Large intestine (tissue), 3 donors: ENCODE results near the gene PPFIA4. TPM values are rescaled to one million over a fixed set of nuclear protein-coding genes. Genes with fewer than 3 reads are reported as not detected.

ENCODE experiments used
- DNase-seq, 2 donors: peaks; one replicate each; pipeline versions ENCODE4 v3.0.0 to v3.0.0-alpha.2; 2013
- H3K27ac ChIP-seq: one replicate; pipeline ENCODE4 v1.5.1; 2013; ENCODE audit warnings: low read length
- H3K27me3 ChIP-seq: 2 replicates; pipeline ENCODE4 v1.6.1; 2013; ENCODE audit warnings: low read length; ENCODE audit not compliant: control insufficient read depth, insufficient read depth
- H3K36me3 ChIP-seq: 2 replicates; pipeline ENCODE4 v1.6.1; 2013; ENCODE audit warnings: low read length; ENCODE audit not compliant: control insufficient read depth, insufficient read depth
- H3K4me1 ChIP-seq: one replicate; pipeline ENCODE4 v1.6.1; 2013; ENCODE audit warnings: low read length; ENCODE audit not compliant: control insufficient read depth, insufficient read depth
- H3K4me3 ChIP-seq: one replicate; pipeline ENCODE4 v1.5.1; 2013; ENCODE audit warnings: low read length
- H3K9me3 ChIP-seq: one replicate; pipeline ENCODE4 v1.6.1; 2013; ENCODE audit warnings: mild to moderate bottlenecking, low read depth, low read length, moderate library complexity; ENCODE audit not compliant: control insufficient read depth
- WGBS: methylation state at CpG from one replicate; pipeline ENCODE4 v1.1.5; 2013; ENCODE audit warnings: low lambda C conversion rate; ENCODE audit not compliant: insufficient coverage; 5-methylcytosine and 5-hydroxymethylcytosine counted together
- polyA plus RNA-seq: library from polyadenylated mRNA; unstranded; fragments of 120-200 nt; gene quantifications from one replicate; pipeline ENCODE4 v1.2.1, GENCODE V29; 2013

PPFIA4 gene
- polyA plus RNA-seq, 1 donor, result 4.1 TPM

DNA sequence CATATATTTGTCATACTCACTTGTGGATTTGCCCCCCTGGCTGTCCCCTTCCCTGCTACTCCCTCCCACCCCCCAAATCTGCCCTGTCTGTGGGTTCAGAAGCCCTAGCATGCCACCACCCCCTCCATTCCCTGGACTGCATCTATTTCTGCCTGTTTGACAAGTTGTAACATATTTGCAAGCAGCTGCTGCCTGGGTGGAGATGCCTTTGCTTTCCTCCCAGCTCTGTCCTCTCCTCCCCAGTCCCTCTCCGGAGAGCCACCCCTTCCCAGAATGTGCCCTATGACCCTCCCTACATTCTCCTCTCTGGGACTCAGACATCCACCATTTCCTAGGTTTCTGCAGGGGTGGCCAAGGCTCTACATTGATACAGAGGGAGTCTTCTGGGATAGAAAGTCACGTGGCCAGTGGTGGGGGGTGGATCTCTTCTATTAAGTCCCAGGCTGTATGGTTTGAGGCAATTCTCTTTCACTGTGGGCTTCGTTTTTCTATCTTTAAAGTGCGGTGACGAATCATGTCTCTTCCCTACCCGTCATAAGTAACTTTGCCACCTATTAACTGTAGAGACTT is 65.6 kb downstream of the PPFIA4 start:
- no peaks in the 10 kb centered on the region for H3K4me1 ChIP-seq
- DNase-seq, result no peak
- H3K27ac ChIP-seq, result no peak overlapping the region
- H3K9me3 ChIP-seq, result peaks cover 11% of the 10 kb centered on the region
- H3K36me3 ChIP-seq, result no peaks in the 10 kb centered on the region
- H3K27me3 ChIP-seq, result peaks cover 19% of the 10 kb centered on the region
- WGBS, result 100% methylated on average over 1 of the region's 6 CpGs
- no peak overlapping the region for H3K4me3 ChIP-seq

- Histone ChIP-seq H3K27ac (no peak overlapping the region), H3K9me3 (peaks cover 11% of the 10 kb centered on the region), H3K27me3 (peaks cover 11% of the 10 kb centered on the region), H3K4me1 (no peaks in the 10 kb centered on the region), H3K4me3 (no peak overlapping the region), H3K36me3 (no peaks in the 10 kb centered on the region)
- 100% methylated on average over 1 of the region's 1 CpG for WGBS
- DNase-seq, result no peak
Measured at GRCh38 chr1:203093754-203094410, 67.6 kb downstream of the PPFIA4 start.

DNA sequence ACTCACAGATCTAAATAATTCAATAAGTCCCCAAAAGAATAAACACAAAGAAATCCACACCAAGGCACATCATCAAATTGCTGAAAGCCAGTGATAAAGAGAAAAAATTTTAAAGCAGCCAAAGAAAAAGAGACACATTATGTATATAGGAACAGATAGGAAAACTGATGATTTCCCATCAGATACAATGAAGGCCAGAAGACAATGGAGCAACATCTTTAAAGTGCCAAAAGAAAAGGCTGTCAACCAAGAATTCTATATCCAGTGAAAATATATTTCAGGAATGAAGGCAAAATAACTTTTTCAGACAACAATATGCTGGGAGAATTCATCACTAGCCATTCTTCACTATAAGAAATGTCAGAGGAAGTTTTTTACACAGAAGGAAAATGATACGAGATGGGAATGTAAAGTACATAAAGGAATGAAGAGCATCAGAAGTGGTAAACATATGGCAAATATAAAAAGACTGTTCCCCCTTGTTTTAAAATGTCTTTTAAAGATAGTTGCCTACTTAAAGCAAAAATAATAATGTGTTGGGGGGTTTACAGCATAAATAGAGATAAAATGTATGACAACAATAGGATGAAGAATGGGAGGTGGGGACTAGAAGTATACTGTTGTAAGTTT is 68.9 kb downstream of the PPFIA4 start:
- H3K36me3 ChIP-seq, result no peaks in the 10 kb centered on the region
- H3K9me3 ChIP-seq, result peaks cover 11% of the 10 kb centered on the region
- H3K27ac ChIP-seq, result no peak overlapping the region
- no peak for DNase-seq
- H3K27me3 ChIP-seq, result peaks cover 8% of the 10 kb centered on the region
- WGBS, result 100% methylated on average over 1 of the region's 1 CpG
- no peaks in the 10 kb centered on the region for H3K4me1 ChIP-seq
- no peak overlapping the region for H3K4me3 ChIP-seq

GRCh38 chr1:203096566-203096965 is 70.3 kb downstream of the PPFIA4 start:
- H3K4me1 ChIP-seq, result no peaks in the 10 kb centered on the region
- H3K27me3 ChIP-seq, result peaks cover 8% of the 10 kb centered on the region
- H3K4me3 ChIP-seq, result no peak overlapping the region
- H3K27ac ChIP-seq, result no peak overlapping the region
- H3K9me3 ChIP-seq, result peaks cover 11% of the 10 kb centered on the region
- no peak for DNase-seq
- no peaks in the 10 kb centered on the region for H3K36me3 ChIP-seq

GRCh38 chr1:203097001-203097400 is 70.7 kb downstream of the PPFIA4 start:
- Histone ChIP-seq H3K4me3 (no peak overlapping the region), H3K27ac (no peak overlapping the region), H3K27me3 (peaks cover 5% of the 10 kb centered on the region), H3K4me1 (no peaks in the 10 kb centered on the region), H3K36me3 (no peaks in the 10 kb centered on the region), H3K9me3 (peaks cover 11% of the 10 kb centered on the region)
- WGBS, result no CpG with 5 or more reads among the region's 1 CpG
- no peak for DNase-seq

GRCh38 chr1:203098445-203098844 is 72.2 kb downstream of the PPFIA4 start:
- H3K27ac ChIP-seq, result no peak overlapping the region
- no peak overlapping the region for H3K4me3 ChIP-seq
- DNase-seq, result no peak
- peaks cover 4% of the 10 kb centered on the region for H3K27me3 ChIP-seq
- no peaks in the 10 kb centered on the region for H3K36me3 ChIP-seq
- H3K4me1 ChIP-seq, result no peaks in the 10 kb centered on the region
- no CpG with 5 or more reads among the region's 1 CpG for WGBS
- peaks cover 11% of the 10 kb centered on the region for H3K9me3 ChIP-seq

GRCh38 chr1:203098914-203099520 is 72.7 kb downstream of the PPFIA4 start:
- Histone ChIP-seq H3K27ac (no peak overlapping the region), H3K4me3 (no peak overlapping the region), H3K4me1 (no peaks in the 10 kb centered on the region), H3K9me3 (peaks cover 11% of the 10 kb centered on the region), H3K36me3 (no peaks in the 10 kb centered on the region), H3K27me3 (peaks cover 4% of the 10 kb centered on the region)
- DNase-seq, result no peak
- WGBS, result no CpG with 5 or more reads among the region's 8 CpGs

- Histone ChIP-seq H3K27me3 (peaks cover 4% of the 10 kb centered on the region), H3K4me1 (no peaks in the 10 kb centered on the region), H3K36me3 (no peaks in the 10 kb centered on the region), H3K27ac (no peak overlapping the region), H3K4me3 (no peak overlapping the region), H3K9me3 (peaks cover 2% of the 10 kb centered on the region)
- no CpG with 5 or more reads among the region's 7 CpGs for WGBS
- no peak for DNase-seq
Measured at GRCh38 chr1:203099805-203100515, 73.7 kb downstream of the PPFIA4 start.

DNA sequence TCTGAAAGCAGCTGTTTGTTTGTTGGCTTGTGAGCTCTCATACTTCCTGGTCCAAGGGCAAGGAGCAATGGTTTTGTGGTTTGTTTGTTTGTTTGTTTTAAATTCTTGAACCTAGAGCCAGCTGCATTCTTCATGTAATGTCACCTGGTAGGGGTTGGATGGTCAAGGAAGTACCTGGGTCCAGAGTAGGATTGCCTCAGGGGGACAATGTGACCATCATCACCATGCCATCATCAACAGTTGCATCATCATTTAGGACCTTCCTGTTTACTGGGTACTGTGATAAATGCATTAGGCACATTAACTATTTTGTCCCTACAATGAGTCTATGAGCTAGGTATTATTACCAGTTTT is 74.2 kb downstream of the PPFIA4 start:
- Histone ChIP-seq H3K36me3 (no peaks in the 10 kb centered on the region), H3K27ac (no peak overlapping the region), H3K4me3 (no peak overlapping the region), H3K27me3 (peaks cover 4% of the 10 kb centered on the region), H3K9me3 (peaks cover 2% of the 10 kb centered on the region), H3K4me1 (no peaks in the 10 kb centered on the region)
- DNase-seq, result no peak

DNA sequence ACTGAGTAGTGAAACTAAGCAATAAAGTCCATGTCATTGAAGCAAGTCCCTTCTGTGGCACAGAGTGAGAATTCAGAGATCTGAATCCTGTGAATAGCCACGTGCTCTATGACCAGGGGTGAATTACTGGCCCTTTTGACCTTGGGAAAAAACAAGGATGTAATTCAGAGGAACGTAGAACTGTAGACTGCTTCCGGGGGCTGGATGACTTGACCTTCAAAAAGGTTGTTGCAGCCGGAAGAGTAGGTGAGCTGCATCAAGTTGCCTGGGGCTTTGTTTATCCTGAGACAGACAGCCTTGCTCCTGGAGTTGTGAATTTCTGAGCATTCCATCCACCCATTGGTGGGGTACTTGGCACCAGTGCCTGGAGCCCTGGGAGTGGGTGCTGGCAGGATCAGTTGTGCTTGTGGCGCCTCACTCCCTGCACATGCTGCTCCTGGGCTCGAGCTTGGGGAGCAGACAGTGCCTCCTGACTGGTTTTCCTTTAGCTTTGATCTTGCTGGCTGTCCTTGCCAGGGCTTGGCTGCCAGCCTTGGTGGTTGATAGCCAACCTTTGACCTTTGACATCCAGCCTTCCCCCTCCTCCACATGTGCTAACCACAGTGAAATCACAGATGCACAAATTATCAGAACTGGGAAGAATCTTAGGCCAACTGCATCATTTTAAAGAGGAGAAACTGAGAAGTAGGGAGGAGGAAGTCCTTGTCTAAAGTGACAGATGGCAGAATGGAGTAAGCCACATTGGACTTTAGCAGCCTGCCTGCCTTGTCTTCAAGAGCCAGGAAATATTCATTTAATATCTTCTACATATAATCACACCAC is 75.7 kb downstream of the PPFIA4 start:
- Histone ChIP-seq H3K27me3 (peaks cover 4% of the 10 kb centered on the region), H3K4me3 (no peak overlapping the region), H3K9me3 (peaks cover 2% of the 10 kb centered on the region), H3K36me3 (no peaks in the 10 kb centered on the region), H3K4me1 (no peaks in the 10 kb centered on the region), H3K27ac (no peak overlapping the region)
- no CpG with 5 or more reads among the region's 6 CpGs for WGBS
- DNase-seq, result no peak
